Muscle of arm (tissue), 12 donors: ENCODE results near the gene AP3B1. TPM values are rescaled to one million over a fixed set of nuclear protein-coding genes. Genes with fewer than 3 reads are reported as not detected.
A peak's percentile ranks its signal among the peaks of the same experiment; 100 is the strongest.

ENCODE experiments used
- DNase-seq: peaks from one replicate; pipeline ENCODE4 v3.0.0-alpha.2; 2013
- polyA plus RNA-seq, 12 donors: library from polyadenylated mRNA; unstranded; fragments of 120-200 nt; gene quantifications; one replicate each; pipeline ENCODE4 v1.2.1, GENCODE V29; 2013; ENCODE audit not compliant: insufficient read length in 12 of 12

AP3B1 gene
- polyA plus RNA-seq, 12 donors: 29.1 to 51.7 (median 42.7) TPM; not detected in 1

DNA sequence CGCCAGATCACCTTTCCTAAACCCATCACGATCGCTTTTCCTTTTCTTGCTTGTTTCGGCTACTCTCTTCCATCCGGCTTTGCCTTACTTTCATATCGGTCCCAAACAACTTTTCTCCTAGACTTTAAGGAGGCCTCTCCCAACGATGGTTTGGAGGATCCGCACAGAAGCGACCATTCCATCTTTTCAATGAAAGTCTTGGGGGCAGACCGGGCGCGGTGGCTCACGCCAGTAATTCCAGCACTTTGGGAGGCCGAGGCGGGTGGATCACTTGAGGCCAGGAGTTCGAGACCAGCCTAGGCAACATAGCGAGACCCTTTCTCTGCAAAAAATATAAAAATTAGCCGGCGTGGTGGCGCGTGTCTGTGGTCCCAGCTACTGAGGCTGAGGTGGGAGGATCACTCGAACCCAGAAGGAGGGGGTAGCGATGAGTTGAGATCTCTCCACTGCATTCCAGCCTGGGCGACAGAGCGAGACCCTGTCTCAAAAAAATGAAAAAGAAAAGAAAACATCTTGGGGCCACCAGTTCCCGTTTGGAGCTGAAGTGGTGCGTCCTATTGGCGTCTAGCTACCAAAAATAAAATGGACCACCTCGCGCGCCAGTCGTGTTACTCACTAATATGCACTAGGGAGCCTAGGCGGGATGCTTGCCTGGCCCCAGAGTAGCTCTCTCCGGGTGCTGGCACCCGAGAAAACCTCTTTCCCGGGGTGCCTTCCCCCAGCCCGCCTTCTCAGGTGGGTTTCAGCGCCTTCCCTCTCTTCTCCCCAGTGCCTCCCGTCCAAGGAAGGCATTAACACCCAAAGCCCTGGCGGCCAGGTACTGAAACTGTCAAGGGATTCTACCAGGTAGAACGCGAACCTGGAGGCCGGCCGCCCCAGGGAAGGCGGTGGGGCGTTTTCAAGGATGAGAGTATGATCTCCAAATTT is 800 bp upstream of the AP3B1 start:
- no peak for DNase-seq

DNA sequence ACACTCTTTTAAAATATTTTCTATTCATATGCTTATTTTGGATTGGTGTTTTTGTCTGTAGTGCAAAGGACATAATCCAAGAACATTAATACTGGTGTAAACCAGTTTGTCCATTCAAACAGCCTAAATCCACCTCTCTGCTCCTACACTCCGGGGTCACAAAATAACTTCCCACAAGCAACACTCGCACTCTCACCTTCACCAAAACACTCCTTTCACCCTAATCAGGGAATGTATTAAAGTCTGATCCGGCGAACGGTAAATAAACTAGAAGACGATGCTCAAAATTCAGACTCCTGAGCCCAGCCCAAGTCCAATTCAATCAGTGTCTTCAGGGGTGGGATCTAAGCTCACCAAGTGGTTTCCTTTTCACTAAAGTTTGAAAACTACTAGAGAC is 649 bp downstream of the AP3B1 start:
- DNase-seq: no peak

DNA sequence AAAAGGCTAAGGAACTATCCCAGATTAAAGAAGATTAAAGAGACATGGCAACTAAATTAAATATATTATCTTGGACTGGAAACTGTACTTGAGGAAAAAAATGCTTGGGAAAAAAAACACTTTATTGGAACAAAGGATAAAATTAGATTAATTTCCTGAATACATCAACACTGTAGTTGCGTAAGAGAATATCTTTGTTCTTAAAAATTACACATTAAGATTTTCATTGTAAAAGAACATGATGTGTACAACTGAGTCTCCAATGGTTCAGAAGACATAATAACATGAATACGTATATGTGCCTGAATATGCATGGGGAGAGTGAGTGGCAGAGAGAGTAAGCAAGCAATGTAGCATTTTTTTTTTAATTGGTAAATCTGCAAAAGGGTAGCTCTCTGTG is 2.8 kb downstream of the AP3B1 start:
- DNase-seq: no peak

DNA sequence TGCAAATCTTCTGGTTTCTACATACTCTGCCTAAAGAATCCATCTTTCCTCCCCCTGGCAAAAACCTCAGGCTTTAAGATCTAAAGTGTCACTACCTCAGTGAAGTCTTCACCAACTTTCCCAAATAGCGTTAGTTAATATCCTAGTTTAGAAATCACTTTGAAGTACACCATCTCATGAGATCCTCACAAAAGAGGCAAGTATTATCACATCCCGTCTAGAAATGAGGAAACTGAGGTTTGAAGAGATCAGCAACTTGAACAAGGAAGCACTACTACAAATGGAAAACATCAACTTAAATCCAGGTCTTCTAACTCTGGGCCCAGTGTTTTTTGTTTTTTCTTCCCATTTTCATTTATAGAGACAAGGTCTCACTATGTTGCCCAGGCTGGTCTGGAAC is 4.6 kb downstream of the AP3B1 start:
- no peak for DNase-seq

DNA sequence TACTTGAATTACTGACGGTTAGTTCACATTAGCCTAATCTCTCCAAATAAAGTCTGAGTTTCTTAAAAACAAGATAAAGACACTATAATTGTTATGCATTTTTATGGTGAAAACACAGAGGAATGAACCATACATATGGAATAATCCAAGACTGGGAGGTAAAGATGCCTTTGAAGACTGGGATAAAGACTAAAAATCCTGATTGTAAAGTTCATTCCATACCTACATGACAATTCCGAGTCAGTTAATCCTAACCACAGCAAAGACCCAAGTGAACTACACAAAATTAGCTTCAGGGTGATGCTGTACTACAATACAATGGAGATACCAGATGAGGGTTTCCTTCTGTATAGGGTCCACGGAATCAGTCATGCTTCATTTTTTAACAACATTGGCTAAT is 6.3 kb downstream of the AP3B1 start:
- no peak for DNase-seq

DNA sequence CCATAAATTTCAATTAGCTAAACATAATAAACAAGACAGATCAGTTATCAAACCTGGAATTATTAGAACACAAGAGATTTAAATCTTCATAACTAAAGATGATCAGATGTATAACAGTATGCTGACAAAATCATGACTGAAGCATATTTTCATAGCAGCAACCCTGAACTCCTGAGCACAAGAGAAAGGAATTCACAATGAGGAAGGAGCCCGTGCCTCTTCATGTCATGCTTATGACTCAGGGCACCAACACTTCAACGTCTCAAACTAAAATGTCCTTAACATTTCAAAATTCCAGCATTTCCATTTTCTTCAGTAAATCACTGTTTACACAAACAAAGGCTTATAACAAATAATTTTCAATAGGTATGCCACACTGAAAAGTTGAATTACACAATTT is 6.7 kb downstream of the AP3B1 start:
- no peak for DNase-seq

DNA sequence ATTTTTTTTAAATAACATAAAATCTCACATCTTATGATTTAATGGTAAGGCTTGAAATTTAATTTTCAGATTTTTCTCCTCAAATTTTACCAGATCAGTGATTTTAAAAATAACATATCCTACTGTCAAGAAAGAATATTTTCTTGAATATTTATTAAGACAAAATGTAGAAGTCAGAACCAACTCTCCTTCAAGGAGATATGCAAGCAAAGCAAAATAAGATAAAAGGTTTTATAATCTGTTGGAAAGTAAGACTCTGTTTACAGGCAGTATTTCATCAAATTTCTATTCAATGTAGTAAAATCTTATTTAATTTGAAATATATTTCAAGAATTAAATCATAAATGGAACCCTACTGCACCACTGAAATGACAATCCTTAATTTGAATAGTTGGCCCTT is 7.3 kb downstream of the AP3B1 start:
- DNase-seq: no peak

DNA sequence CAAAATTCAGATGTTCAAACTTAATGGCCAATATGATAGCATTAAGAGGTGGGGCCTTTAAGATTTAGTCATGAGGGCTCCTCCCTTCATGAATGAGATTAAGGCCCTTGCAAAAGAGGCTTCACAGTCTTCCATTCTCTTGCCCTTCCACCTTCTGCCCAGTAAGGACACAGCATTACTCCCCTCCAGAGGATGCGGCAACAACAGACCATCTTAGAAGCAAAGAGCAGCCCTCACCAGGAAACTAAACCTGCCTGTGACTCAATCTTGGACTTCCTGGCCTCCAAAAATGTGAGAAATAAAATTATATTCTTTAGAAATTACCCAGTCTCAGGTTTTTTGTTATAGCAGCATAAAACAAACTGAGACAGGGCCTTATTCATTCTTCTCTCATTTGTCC is 8.2 kb downstream of the AP3B1 start:
- DNase-seq: no peak

DNA sequence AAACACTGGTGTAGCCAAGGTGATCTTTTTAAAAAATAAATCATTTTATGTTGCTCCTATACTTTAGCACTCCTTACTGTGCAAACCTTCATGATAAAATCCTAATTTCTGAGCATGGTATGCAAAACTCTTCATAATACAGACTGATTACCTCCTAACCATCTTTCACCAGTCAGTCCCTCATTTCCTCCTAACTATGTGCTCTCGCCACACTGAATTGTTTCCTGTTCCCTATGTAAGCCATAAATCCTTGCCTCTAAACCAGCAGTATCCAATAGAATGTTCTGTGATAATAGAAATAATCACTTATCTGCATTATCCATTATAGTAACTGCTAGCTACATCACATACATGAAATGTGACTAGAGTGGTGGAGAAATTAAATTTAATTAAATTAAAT is 10.7 kb downstream of the AP3B1 start:
- no peak for DNase-seq

DNA sequence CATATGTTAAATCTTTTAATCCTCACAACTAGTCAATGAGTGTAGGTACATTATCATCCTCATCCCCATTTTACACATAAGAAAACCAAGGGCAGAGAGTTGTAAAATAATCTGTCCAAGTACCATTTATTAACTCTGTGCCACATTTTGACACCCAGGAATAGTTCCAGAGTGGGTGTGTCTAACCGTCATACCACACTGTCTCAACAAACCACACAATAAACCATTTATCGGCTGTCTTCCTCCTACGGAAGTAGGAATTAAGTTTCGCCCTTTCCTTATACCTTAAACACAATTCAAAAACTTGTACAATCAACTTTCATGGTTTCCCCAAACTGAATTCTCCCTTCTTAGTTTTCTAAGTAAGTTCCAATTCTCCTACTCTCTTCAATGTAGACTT is 11.4 kb downstream of the AP3B1 start:
- no peak for DNase-seq

DNA sequence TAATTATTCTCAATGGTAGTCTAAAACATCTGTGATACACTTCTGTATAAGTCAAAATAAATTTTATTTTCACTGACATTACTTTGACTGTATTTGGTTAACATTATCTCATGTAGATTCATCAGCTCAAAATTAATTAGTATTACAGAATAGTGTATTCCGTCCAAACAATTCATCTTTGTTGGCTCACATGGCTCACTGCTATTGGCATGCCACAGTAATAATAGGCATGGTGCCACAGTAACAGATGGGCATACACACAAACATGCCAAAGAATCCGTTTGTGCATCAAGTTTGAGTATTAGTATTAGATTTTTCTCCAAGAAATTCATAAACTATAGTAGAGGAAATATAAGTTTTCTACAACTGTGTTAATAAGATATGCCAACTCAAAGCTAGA is 14.2 kb downstream of the AP3B1 start:
- no peak for DNase-seq

DNA sequence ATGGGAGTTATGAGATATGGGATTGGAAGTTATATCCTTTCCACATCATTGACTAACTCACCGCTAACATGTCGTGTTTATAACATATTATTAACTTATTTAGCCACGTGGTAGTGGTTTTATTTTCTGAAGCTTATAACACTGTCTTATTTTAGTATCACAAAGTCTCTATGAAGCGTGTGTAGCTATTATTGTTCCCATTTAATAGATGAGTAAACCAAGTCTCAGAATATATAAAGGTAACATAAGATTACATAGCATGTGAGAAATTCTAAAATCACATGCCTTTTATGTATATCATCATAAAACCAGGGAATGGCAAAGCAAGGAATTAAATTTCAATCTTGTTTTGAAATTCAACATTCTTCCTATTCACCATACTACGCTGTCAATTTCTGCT is 15.3 kb downstream of the AP3B1 start:
- DNase-seq: no peak

DNA sequence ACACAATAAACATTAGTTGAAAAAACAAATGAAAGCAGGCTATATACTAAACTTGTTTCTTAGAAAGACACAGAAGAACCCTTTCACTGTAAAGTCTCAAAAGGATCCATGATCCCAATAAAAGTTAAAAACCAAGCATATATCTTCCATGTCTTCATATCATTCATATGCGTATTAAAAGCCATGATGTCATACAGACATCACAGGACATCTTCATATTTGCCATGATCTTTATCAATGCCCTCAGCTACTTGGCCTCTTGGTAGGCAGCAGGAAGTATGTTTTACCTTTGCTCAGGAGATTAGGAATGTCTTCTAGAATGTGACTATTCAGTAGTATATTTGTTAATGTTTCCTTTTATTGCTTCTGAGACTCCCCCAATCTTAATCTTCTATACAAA is 16.8 kb downstream of the AP3B1 start:
- DNase-seq: no peak

DNA sequence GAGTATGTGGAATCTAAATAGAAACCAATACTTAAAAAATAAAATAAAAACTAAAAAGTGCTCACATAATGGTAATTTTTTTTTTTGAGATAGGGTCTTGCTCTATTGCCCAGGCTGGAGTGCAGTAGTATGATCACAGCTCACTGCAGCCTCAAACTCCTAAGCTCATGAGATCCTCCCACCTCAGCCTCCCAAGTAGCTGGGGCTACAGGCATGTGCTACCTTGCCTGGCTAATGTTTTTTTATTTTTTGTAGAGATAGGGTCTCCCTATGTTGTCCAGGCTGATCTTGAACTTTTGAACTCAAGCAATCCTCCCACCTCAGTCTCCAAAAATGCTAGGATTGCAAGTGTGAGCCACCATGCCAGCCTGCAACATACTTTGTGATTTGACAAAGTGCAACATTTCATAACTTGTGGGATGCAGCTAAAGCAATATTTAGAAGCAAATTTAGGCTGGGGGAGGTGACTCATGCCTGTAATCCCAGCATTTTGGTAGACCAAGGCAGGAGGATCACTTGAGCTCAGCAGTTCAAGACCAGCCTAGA is 18.4 kb downstream of the AP3B1 start:
- DNase-seq: no peak

DNA sequence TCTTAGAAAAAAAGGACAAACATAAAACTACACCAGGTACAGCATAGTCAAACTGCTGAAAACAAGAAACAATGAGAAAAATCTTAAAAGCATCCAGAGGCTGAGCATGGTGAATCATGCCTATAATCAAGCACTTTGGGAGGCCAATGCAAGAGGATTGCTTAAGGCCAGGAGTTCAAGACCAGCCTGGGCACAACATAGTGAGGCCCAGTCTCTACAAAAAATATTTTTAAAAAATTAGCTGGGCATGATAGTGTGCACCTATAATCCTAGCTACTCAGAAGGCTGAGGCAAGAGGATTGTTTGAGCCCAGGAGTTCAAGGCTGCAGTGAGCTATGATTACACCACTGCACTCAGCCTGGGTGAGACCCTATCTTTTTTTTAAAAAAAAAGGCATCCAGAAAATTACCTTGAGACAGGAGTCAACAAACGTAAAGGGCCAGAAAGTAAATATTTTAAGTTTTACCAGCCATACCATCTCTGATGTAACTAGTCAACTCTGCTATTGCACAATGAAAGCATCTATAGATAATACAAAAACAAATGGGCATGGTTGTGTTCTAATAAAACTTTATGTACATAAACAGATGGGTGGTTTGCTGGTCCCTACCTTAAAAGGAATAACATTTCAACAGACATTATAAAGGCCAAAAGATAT is 19.8 kb downstream of the AP3B1 start:
- DNase-seq: no peak

DNA sequence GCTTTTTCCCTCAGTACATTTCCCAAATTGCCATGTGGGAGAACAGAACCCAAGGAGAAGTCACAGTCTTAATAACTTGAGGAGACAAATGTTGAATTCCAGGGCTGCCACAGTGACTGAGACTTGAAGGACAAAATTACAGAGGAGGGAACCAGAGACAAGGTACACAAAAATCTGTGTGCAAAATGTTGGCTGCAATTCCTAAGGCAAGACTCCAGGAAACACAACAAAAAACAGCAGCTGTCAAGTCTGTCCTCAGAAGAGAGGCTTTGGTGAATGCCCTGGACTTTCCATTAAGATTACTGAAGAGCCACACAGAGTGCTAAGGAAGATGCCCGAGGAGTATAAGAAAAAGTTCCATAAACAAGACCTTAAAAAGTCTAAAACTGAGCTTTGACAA is 21.1 kb downstream of the AP3B1 start:
- no peak for DNase-seq

DNA sequence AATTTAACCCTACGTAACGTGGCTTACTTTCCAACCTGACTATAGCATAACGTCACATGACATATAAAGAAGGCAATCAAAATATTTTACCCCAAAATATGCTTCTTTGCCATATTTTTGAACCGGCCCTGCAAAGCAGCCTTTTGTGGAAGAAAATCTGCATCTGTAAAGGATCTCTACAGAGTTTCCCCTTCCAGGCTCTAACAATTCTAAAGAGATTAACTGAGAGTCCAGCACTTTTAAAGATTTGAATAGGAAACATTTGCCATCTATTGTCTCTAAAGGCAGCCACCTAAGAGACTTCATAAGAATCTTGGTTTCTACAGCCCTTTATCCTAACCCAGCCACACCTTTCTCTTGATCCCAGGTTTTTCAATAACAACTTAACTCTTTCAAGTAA is 22.7 kb downstream of the AP3B1 start:
- no peak for DNase-seq

DNA sequence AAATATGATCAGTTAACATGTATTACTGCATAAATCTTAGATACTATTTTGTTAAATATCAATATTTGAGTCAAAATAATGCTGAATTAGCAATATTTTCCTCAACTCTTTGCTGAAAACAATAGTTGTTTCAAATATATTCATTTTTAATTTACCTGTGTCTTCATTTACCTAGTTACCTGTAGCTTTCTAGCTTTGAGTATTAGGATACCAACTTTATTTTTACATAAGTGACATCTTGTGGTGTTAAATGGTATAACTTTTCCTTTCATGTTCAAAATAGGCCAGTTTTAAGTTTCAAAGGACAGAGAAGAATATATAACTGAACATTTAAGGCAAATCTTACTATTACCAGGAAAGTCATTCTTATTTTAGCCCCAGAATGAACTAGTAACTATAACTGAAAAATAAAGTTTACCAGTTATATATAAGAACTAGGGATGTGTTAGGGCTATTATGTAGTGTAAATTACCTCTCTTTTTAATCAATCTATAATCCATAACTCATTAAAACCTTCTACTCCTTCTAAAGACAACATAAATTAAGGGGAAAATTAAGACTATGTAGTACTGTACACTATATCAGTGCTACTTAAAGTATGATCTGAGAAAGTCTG is 25.3 kb downstream of the AP3B1 start:
- no peak for DNase-seq

DNA sequence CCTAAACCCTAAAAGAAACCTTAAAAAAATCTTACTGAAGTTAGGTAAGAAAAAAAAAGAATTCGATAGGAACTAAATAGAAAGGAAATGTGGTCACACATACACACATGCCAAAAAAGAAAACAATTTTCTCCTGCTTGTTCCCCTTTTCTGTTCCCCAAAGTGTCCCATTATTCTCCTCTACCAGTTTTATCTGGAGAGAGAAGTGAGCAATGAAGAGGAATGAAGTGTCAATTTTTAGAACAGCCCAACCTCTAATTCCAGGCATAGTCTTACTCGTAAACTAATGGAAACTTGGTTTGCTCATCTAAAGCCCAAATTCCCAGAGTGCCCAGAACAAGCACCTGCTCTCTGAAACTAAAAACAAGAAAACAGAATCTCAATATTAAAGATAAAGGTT is 26.1 kb downstream of the AP3B1 start:
- peak; percentile 13 for DNase-seq

DNA sequence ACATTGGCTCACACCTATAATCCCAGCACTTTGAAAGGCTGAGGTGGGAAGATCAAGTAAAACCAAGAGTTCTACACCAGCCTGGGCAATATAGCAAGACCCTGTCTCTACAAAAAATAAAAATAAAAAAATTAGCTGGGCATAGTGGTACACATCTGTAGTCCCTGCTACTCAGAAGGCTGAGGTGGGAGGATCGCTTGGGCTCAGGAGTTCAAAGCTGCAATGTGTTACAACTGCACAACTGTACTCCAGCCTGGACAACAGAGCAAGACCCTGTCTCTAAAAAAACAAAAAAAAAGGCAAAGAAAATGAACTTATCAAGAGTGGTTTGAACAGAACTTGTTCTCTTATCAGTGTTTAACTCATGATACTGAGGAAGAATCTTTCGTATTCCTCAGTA is 29.3 kb downstream of the AP3B1 start:
- no peak for DNase-seq

DNA sequence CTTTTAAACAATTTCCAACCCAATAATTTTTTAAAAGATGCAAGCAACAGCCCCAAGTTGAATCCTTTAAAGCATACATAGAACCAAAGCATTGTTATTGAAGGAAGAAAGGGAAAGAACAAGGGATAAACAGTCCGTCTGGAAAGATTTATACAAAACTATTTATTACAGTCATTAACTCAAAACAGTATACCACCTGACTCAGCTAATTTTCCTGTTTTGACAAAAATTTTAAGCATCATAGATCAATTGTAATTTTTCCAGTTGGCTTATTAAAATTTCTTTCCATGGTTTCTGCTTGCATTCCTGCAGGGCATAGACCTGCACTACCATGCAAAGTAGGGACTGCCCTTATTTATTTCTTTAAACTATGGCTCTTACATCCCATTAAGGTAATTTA is 29.9 kb downstream of the AP3B1 start:
- no peak for DNase-seq

DNA sequence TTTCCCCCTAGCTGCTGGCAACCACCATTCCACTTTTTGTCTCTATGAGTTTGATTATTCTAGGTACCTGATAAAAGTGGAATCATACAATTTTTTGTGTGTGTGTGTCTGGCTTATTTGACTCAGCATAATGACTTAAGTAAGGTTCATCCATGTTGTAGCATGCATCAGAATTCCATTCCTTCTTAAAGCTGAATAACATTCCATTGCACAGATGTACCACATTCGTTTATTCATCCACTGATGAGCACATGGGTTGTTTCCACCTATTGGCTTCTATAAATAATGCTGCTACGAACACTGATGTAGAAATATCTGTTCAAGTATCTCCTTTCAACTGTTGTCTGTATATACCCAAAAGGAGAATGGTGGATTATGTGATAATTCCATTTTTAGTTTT is 33.7 kb downstream of the AP3B1 start:
- no peak for DNase-seq

DNA sequence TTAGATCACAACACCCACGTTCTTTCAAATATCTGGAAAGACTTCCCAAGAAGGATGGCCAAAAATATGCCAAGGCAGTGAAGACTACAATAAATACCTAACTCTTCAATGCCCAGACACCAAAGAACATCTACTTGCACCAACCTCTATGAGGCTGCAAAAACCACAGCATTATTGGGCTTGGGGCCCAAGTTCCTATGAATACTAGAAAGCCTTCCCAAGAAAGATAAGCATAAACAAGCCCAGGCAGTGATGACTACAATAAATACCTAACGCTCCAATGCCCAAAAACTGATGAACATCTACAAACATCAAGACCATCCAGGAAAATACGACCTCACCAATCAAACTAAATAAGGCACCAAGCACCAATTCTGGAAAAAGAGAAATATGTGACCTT is 41.3 kb downstream of the AP3B1 start:
- no peak for DNase-seq
